Activated naive CD4-positive, alpha-beta T cell treated with anti-CD3 and anti-CD28 coated beads, Interleukin-2, amount 50 U/mL, for 72 hours (primary cell): ENCODE data around the gene TGM1. TPM values are rescaled to one million over a fixed set of nuclear protein-coding genes. Genes with fewer than 3 reads are reported as not detected.

Source experiments
- ATAC-seq, 2 donors: fragments of 150-1000 bp; cut with Tn5 transposase; 2 replicates each; pipeline ENCODE4 v1.10.0; 2021; ENCODE audit warnings: mild to moderate bottlenecking in 2 of 2, moderate library complexity in 2 of 2
- DNase-seq, 2 donors: peaks; one replicate each; pipeline ENCODE4 v3.0.0; 2021 to 2022; ENCODE audit warnings: low spot score in 2 of 2
- H3K27ac Mint-ChIP-seq, 2 donors: one replicate each; pipeline ENCODE4 v1.8.0; 2022; ENCODE audit warnings: mild to moderate bottlenecking in 2 of 2, mixed read lengths in 2 of 2
- H3K36me3 Mint-ChIP-seq, 2 donors: one replicate each; pipeline ENCODE4 v1.8.0; 2022; ENCODE audit warnings: mixed read lengths in 2 of 2
- H3K9me3 Mint-ChIP-seq, 2 donors: one replicate each; pipeline ENCODE4 v1.8.0; 2022; ENCODE audit warnings: mixed read lengths in 2 of 2
- total RNA-seq, 2 donors: library from RNA; stranded (reverse); gene quantifications; one replicate each; pipeline ENCODE4 v1.2.3, GENCODE V29; 2022

TGM1 gene
- total RNA-seq, 2 donors from 2014 or later: 7.9 to 31.6 TPM

GRCh38 chr14:24266344-24267244 is 3.6 kb upstream of the TGM1 start:
- Mint-ChIP-seq H3K27ac (peak overlapping the region; percentile 37 to 55), H3K36me3 (peaks cover 5 to 7% of the 10 kb centered on the region in 2 donors), H3K9me3 (no peaks in the 10 kb centered on the region)
- ATAC-seq: no peak
- DNase-seq: no peak

DNA sequence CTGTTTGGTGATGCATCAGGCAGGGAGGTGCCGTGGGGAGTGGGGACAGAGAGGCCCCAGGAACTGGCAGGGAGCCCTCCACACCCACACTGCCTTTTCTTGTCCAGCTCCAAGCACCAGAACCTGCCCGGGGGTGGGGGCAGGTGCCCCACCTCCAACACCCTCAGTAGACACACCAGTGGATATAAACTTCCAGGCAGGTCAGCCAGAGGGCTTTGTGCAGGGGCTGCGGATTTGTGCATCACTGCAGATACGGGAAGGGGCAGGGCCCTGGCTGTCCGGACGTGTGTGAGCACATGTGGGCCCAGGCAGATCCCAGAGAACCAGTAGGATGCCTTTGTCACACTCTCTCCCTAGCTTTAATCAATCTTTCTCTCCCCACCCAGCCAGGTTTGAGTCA is 1.3 kb upstream of the TGM1 start:
- Mint-ChIP-seq H3K9me3 (no peaks in the 10 kb centered on the region), H3K36me3 (peaks cover 7 to 11% of the 10 kb centered on the region in 2 donors), H3K27ac (peak overlapping the region in 1 of 2 donors; percentile 55)
- DNase-seq (no peak), ATAC-seq (no peak)

DNA sequence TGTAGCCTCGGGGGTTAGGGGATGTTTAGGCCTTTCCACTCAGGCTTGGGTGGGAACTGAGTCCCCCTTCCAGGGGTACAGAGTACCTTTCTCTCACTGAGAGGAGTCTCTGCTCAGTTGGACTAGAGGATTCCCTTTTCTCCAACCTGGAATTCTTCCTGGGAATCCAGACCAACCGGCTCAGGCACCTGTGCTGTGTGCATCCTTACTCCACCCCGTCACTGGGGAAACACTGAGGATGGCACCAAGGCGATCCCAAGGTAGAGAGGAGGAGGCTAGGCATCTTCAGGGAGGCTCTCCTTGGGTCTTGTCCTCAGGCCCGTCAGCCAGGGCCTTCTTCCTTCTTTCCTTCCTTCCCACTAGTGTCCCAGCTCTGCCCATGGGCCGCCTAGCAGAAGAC is 871 bp upstream of the TGM1 start:
- DNase-seq (no peak), ATAC-seq (no peak)
- Mint-ChIP-seq H3K36me3 (peaks cover 7 to 11% of the 10 kb centered on the region in 2 donors), H3K9me3 (no peaks in the 10 kb centered on the region), H3K27ac (peak overlapping the region in 1 of 2 donors; percentile 55)

DNA sequence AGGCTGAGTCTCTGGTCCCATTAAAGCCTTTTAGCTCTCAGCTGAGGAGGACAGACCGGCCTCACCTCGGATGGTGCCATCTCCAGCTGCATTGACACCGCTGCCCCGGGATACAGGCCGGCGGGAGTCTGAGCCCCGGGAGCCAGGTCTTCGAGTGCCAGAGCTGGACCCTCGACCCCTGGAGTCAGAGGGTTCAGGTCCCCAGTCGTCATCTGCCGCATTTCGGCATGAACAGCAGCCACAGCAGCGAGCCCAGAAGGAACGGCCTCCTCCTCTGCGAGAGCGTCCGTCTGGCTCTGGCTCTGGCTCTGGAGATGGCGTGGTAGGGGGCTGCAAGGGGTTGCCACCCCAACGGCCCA is 1.0 kb downstream of the TGM1 start:
- no peak for ATAC-seq
- DNase-seq: no peak
- Mint-ChIP-seq H3K36me3 (peaks cover 2 to 6% of the 10 kb centered on the region in 2 donors), H3K27ac (peak overlapping the region in 1 of 2 donors; percentile 52), H3K9me3 (no peaks in the 10 kb centered on the region)

DNA sequence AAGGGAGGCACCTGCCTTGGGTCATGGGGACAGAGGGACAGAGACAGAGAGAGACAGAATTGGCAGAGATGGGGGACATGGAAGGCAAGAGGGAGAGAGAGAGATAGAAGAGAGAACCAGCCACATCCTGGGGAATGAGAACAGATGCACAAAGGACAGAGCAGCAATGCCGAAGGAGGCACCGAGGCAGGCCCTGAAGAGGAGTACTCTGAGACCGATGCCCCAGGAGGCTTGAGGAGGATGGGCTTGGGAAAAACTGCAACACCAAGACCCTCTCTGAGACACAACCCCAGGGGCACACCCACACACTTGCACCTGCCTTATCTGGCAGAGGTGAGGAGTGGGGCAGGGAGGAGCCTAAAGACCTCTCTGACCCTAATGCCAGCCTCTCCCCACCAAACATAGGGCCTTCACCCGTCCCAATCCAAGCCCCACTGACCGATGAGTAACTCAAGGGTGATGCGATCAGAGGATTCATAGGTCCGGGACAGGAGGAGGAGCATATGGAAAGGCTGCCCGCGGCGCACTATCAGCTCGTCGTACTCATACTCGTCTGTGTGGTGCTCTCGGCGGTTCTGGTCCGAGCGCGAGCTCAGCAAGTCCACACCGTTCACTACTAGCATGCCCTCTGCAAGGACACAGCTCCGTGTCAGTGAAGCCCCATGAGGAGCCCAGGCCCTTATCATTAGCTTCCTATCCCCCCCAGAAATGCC is 1.6 kb downstream of the TGM1 start:
- ATAC-seq (no peak), DNase-seq (no peak)
- H3K27ac Mint-ChIP-seq: no peak overlapping the region
- peaks cover 0 to 5% of the 10 kb centered on the region in 2 donors for H3K36me3 Mint-ChIP-seq
- no peaks in the 10 kb centered on the region for H3K9me3 Mint-ChIP-seq

- ATAC-seq: no peak
- Mint-ChIP-seq H3K9me3 (no peaks in the 10 kb centered on the region), H3K27ac (no peak overlapping the region)
These were observed 2.2 kb downstream of the TGM1 start for GRCh38 chr14:24260780-24261157.

DNA sequence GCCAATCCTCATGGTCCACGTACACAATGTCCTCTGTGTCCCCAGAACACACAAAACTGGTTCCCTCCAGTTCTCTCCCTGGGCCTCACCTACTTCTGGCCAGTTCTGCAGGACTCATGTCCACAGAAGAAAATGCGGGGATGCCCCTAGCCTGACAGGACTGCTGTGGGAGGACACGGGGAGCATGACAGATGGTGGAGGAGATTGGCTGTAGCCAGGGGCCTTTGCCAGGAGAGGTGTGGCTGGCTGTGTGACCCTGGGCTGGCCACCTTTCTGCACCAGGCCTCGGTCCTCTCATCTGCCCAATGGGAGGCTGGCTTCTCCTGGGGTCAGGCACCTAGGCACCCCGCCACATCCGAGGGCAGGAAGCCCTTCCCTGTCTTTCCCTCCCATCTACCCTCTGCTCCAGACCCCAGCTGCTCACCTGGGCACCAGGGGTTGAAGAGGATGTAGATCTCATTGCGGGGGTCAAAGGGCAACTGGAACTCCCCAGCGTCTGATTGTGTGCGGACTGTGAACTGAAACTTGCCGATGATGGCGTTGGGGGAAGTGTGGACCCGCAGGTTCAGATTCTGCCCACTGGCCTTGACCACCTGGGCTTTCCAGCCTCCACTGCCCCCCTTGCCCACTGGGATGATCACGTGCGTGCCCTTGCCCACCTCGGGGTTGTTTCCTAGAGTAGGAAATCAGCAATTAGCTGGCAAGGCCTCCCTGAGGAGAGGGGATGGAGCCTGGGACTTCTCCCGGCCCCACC is 2.8 kb downstream of the TGM1 start:
- Mint-ChIP-seq H3K9me3 (no peaks in the 10 kb centered on the region), H3K27ac (peak overlapping the region in 1 of 2 donors; percentile 65), H3K36me3 (peaks cover 0 to 7% of the 10 kb centered on the region in 2 donors)
- DNase-seq: no peak
- ATAC-seq: no peak

More at GRCh38 chr14:24260780-24261157, 2.2 kb downstream of the TGM1 start:
- DNase-seq: no peak
- H3K36me3 Mint-ChIP-seq: peaks cover 0 to 5% of the 10 kb centered on the region in 2 donors

DNA sequence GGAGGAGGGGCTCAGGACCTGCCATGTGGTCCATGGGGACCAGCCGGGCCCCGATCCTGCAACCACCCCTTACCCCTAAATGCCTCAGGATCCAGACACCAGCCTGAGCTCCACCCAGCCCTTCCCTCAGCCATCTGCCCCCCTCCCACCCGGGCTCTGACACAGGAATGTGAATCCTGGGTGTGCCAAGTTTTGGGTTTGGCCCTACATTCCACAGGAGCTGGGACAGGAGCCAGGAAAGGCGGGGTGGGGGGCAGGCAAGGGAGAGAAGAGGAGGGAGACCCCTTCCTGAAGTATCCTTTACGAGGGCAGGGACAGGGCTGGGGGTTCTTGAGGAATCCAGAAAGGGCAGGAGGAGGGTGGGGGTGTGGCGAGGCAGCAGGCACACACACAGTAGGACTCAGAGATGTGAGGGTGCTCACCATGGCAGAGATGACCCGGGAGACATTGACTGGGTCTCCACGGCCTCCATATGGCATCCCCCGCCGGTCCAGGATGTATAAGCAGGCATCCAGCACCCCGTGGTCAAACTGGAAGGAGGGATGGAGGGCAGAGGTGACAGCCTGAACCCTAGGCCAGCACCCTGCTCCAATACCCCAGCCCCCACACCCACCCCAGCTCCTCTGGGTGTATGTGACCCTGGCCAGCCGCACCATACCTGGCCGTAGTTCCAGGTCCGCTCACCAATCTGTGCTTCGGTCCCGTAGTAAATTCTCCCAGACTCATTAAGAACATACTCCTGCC is 3.5 kb downstream of the TGM1 start:
- Mint-ChIP-seq H3K36me3 (peaks cover 0 to 15% of the 10 kb centered on the region in 2 donors), H3K9me3 (no peaks in the 10 kb centered on the region), H3K27ac (no peak overlapping the region)
- ATAC-seq: no peak
- DNase-seq: no peak

DNA sequence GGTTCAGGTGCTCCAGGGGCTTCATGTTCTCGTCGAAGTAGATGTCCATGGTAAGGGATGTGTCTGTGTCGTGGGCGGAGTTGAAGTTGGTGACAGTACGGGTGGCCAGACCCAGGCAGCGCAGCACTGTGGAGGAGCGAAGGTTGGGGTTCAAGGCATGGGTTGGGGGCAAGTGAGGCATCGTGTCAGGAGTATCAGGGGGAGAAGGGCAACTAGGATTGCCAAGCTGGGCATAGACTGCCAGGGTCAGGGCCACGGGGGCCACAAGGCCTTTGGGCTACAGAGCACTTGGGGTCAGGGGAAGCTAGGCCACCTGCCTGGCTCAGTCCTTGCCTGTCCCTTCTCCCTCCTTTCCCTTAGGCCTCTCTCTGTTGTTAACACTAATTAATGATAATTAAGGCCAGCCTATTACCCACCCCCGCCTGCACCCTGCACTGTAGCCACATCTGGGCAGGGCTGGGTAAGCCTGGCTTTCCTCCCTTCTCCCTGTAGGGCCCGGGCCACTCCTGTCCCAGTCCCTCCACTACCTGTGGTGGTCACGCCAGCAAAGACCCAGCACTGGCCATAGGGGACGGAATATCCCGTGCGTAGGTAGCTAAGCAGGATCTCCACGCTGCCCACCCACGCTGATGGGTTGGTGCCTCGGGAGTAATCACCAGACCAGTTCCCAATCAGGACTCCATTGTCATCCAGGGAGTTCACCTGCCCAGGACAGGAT is 4.3 kb downstream of the TGM1 start:
- H3K9me3 Mint-ChIP-seq: no peaks in the 10 kb centered on the region
- H3K27ac Mint-ChIP-seq: no peak overlapping the region
- ATAC-seq (no peak), DNase-seq (no peak)
- H3K36me3 Mint-ChIP-seq: peaks cover 0 to 20% of the 10 kb centered on the region in 2 donors

- Mint-ChIP-seq H3K27ac (no peak overlapping the region), H3K9me3 (no peaks in the 10 kb centered on the region), H3K36me3 (peaks cover 0 to 20% of the 10 kb centered on the region in 2 donors)
- ATAC-seq (no peak), DNase-seq (no peak)
These were observed 4.9 kb downstream of the TGM1 start for GRCh38 chr14:24258119-24258518.

GRCh38 chr14:24256960-24257359 is 6.0 kb downstream of the TGM1 start:
- no peak for ATAC-seq
- Mint-ChIP-seq H3K27ac (no peak overlapping the region), H3K36me3 (peaks cover 0 to 20% of the 10 kb centered on the region in 2 donors), H3K9me3 (no peaks in the 10 kb centered on the region)
- DNase-seq: no peak

DNA sequence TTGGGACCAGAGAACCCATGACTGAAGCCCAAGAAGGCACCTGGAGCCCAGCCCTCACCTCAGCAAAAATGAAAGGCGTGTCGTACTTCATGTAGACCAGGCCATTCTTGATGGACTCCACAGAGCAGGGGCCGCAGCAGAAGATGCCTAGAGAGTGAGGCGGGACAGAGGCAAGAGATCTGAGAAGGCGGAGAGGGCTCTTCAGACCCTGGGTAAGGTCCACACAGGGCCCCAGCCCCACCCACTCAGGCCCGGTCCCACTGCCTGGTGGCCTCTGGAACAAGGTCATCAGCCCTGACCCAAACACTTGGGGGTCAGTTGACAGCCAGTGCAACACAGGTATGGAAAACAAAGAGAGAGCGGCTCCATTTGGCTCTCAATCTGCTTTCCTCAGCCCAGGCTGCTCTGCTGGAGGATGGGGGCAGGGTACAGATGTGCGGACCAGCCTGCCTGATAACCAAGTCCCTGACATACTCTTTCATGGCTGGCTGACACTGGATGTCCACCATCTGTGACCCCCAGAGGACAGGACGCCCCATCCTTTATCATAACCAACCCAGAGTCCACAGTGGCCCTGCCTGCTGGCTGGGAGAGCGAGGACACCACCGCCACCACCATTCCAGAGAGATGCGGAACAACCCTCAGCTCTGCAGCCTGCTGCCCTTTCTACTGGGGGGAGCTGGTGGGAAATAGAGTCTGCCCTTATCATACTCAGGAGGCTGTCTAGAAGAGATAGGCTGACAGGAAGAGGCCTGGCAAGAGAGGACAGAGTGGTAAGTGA is 6.9 kb downstream of the TGM1 start:
- no peak for DNase-seq
- peak overlapping the region in 1 of 2 donors; percentile 29 for H3K27ac Mint-ChIP-seq
- no peaks in the 10 kb centered on the region for H3K9me3 Mint-ChIP-seq
- ATAC-seq: no peak
- H3K36me3 Mint-ChIP-seq: peaks cover 0 to 18% of the 10 kb centered on the region in 2 donors

DNA sequence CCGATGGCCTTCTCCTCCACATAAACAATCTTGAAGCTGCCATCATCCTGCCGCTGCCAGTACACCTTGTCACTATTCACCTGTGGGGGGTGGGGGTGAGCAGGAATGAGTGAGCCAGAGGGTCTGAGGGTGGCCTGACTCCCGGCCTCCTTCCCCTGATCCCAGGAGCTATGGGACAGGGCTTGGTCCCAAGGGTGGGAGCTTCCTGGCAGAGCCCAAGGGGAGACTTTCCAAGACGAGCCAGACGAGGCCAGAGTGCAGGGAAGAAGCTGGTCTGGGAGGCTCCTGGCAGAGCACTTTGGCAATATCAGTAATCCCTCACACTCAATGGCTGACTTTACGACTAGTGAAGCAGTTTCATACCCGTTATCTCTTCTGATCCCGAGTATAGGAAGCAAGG is 7.5 kb downstream of the TGM1 start:
- Mint-ChIP-seq H3K27ac (peak overlapping the region in 1 of 2 donors; percentile 52), H3K9me3 (no peaks in the 10 kb centered on the region), H3K36me3 (peaks cover 0 to 15% of the 10 kb centered on the region in 2 donors)
- DNase-seq (no peak), ATAC-seq (no peak)

GRCh38 chr14:24254630-24255392 is 8.2 kb downstream of the TGM1 start:
- H3K27ac Mint-ChIP-seq: peak overlapping the region in 1 of 2 donors; percentile 52
- DNase-seq (no peak), ATAC-seq (no peak)
- H3K9me3 Mint-ChIP-seq: no peaks in the 10 kb centered on the region
- H3K36me3 Mint-ChIP-seq: peaks cover 0 to 15% of the 10 kb centered on the region in 2 donors
